HUES64 (cell line): ENCODE measurements around the gene OR2AJ1.
"Not testable (repeated sequence)": the region's sequence is repeated elsewhere in the genome, so short reads cannot be mapped to it uniquely, and the experiment has no call there.

ENCODE experiments used
- H3K27ac ChIP-seq: 2 replicates; pipeline ENCODE4 v1.7.0; 2013; ENCODE audit warnings: low read depth, low read length, inconsistent platforms
- H3K27me3 ChIP-seq: 2 replicates; pipeline ENCODE4 v1.6.1; 2013; ENCODE audit warnings: mild to moderate bottlenecking, low read length; ENCODE audit not compliant: insufficient read depth
- H3K36me3 ChIP-seq: 2 replicates; pipeline ENCODE4 v1.6.1; 2013; ENCODE audit warnings: mild to moderate bottlenecking, low read length; ENCODE audit not compliant: insufficient read depth
- H3K4me1 ChIP-seq: 2 replicates; pipeline ENCODE4 v1.6.1; 2013; ENCODE audit warnings: mild to moderate bottlenecking, low read length, moderate library complexity; ENCODE audit not compliant: insufficient read depth
- H3K4me3 ChIP-seq: 2 replicates; pipeline ENCODE4 v1.5.1; 2013; ENCODE audit warnings: mild to moderate bottlenecking, low read length, moderate library complexity
- H3K9ac ChIP-seq: 2 replicates; pipeline ENCODE4 v1.6.1; 2013; ENCODE audit warnings: mild to moderate bottlenecking, low read depth, low read length
- H3K9me3 ChIP-seq: 2 replicates; pipeline ENCODE4 v1.6.1; 2013; ENCODE audit warnings: low read depth, low read length; ENCODE audit not compliant: insufficient read depth
- WGBS: fragments of 150-250, 120-280 bp; methylation state at CpG from one replicate; pipeline ENCODE4 v1.1.7; 2013; ENCODE audit warnings: missing lambda C conversion rate; 5-methylcytosine and 5-hydroxymethylcytosine counted together

OR2AJ1 gene

GRCh38 chr1:247914941-247915662 lies 9.6 kb upstream of the OR2AJ1 start:
- H3K9ac ChIP-seq: no peak overlapping the region
- no peaks in the 10 kb centered on the region for H3K4me1 ChIP-seq
- peaks cover 97% of the 10 kb centered on the region for H3K9me3 ChIP-seq
- H3K4me3 ChIP-seq: no peak overlapping the region
- H3K27me3 ChIP-seq: no peaks in the 10 kb centered on the region
- H3K36me3 ChIP-seq: no peaks in the 10 kb centered on the region
- WGBS: 54% methylated on average over 4 of the region's 4 CpGs
- no peak overlapping the region for H3K27ac ChIP-seq

DNA sequence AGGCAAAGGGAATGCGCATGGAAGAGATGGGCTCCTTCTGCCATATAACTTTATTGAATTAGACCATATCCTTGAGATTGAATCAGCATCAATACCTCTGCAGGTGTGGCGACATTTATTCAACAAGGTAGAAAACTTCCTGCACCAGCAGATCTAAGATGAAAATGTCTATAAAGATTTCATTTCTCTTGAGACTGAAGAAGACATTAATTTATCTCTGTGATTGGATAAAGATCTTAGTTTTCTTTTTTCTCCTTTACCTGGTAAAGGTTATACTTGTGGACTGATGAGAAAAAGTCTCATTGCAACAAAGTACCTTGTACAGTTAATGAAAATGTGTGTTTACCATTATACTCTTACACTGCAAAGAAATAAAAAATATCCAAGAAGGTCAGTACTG lies 4.7 kb upstream of the OR2AJ1 start, which contains the start of gene OR2T8:
TSS of gene OR2T8 (plus strand) at position 301 of the 400 bp plus-strand sequence. CDS start 766 bp downstream, outside the sequence.
- Histone ChIP-seq H3K9ac (no peak within 1 kb of the TSS), H3K9me3 (peaks cover 91% of the 10 kb centered on the region), H3K27me3 (no peaks in the 10 kb centered on the region), H3K27ac (no peak within 1 kb of the TSS), H3K36me3 (no peaks in the 10 kb centered on the region), H3K4me3 (no peak within 1 kb of the TSS), H3K4me1 (no peaks in the 10 kb centered on the region)
- 90% methylated on average over 2 of the region's 2 CpGs for WGBS

- WGBS: 80% methylated on average over 2 of the region's 3 CpGs
- Histone ChIP-seq H3K36me3 (no peaks in the 10 kb centered on the region), H3K4me3 (no peak overlapping the region), H3K27ac (no peak overlapping the region), H3K27me3 (no peaks in the 10 kb centered on the region), H3K9ac (no peak overlapping the region), H3K9me3 (peaks cover 91% of the 10 kb centered on the region), H3K4me1 (no peaks in the 10 kb centered on the region)
Measured at GRCh38 chr1:247923941-247924340, 748 bp upstream of the OR2AJ1 start.

DNA sequence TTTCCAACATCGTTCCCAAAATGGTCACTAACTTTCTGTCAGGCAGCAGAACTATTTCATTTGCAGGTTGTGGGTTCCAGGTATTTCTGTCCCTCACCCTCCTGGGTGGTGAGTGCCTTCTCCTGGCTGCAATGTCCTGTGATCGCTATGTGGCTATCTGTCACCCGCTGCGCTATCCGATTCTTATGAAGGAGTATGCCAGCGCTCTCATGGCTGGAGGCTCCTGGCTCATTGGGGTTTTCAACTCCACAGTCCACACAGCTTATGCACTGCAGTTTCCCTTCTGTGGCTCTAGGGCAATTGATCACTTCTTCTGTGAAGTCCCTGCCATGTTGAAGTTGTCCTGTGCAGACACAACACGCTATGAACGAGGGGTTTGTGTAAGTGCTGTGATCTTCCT lies 9.3 kb downstream of the OR2AJ1 start:
- peaks cover 90% of the 10 kb centered on the region for H3K9me3 ChIP-seq
- H3K27ac ChIP-seq: no peak overlapping the region
- no peaks in the 10 kb centered on the region for H3K36me3 ChIP-seq
- H3K9ac ChIP-seq: no peak overlapping the region
- no peak overlapping the region for H3K4me3 ChIP-seq
- WGBS: 92% methylated on average over 8 of the region's 8 CpGs
- no peaks in the 10 kb centered on the region for H3K27me3 ChIP-seq
- H3K4me1 ChIP-seq: no peaks in the 10 kb centered on the region

DNA sequence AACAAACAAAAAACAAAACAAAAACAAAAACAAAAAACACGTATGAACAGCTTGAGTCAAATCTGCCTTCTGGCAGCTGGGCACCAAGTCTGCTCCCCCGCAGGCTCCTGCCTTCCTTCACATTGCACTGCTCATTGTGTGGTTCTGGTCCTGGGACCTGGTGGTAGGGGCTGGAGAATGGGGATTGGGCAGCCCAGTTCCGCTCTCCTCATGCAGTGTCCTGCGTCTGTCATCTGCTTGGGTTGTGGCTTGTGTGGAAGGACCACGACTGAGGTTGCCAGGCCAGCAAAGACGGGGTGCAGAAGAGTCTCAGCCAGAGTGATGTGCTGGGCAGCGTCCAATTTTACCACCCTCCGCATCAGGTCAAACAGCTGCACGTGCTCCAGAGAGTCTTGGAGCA lies 11.1 kb downstream of the OR2AJ1 start:
- H3K27me3 ChIP-seq: no peaks in the 10 kb centered on the region
- no peaks in the 10 kb centered on the region for H3K36me3 ChIP-seq
- H3K4me1 ChIP-seq: no peaks in the 10 kb centered on the region
- no peak overlapping the region for H3K4me3 ChIP-seq
- no peak overlapping the region for H3K27ac ChIP-seq
- H3K9me3 ChIP-seq: peaks cover 89% of the 10 kb centered on the region
- WGBS: 85% methylated on average over 9 of the region's 9 CpGs
- H3K9ac ChIP-seq: no peak overlapping the region

GRCh38 chr1:247936415-247936814 lies 11.7 kb downstream of the OR2AJ1 start:
- no peaks in the 10 kb centered on the region for H3K36me3 ChIP-seq

GRCh38 chr1:247936965-247937734 lies 12.5 kb downstream of the OR2AJ1 start:
- H3K9ac ChIP-seq, H3K27ac ChIP-seq, H3K27me3 ChIP-seq, H3K36me3 ChIP-seq, H3K4me1 ChIP-seq: not testable (repeated sequence)
- Histone ChIP-seq H3K4me3 (peak overlapping the region; percentile 38; the same call in 1 of the 2 replicates), H3K9me3 (peaks cover 90% of the 10 kb centered on the region)
- 85% methylated on average over 42 of the region's 44 CpGs for WGBS

More at GRCh38 chr1:247936415-247936814, 11.7 kb downstream of the OR2AJ1 start:
- Histone ChIP-seq H3K4me1 (no peaks in the 10 kb centered on the region), H3K27me3 (no peaks in the 10 kb centered on the region), H3K9ac (no peak overlapping the region), H3K27ac (no peak overlapping the region), H3K4me3 (0 out of 2 replicates have a peak overlapping the region, but pooled peaks have one; percentile 23), H3K9me3 (peaks cover 90% of the 10 kb centered on the region)
- WGBS: 92% methylated on average over 18 of the region's 18 CpGs

- H3K27ac ChIP-seq: no peak overlapping the region
- no peaks in the 10 kb centered on the region for H3K36me3 ChIP-seq
- no peaks in the 10 kb centered on the region for H3K4me1 ChIP-seq
- no peak overlapping the region for H3K9ac ChIP-seq
- H3K27me3 ChIP-seq: no peaks in the 10 kb centered on the region
- 83% methylated on average over 6 of the region's 6 CpGs for WGBS
- no peak overlapping the region for H3K4me3 ChIP-seq
- H3K9me3 ChIP-seq: peaks cover 95% of the 10 kb centered on the region
Measured at GRCh38 chr1:247942624-247943023, 17.9 kb downstream of the OR2AJ1 start.

- Histone ChIP-seq H3K9me3 (peaks cover 88% of the 10 kb centered on the region), H3K27ac (no peak within 1 kb of the TSS), H3K4me3 (no peak within 1 kb of the TSS), H3K36me3 (no peaks in the 10 kb centered on the region), H3K27me3 (no peaks in the 10 kb centered on the region), H3K9ac (no peak within 1 kb of the TSS), H3K4me1 (no peaks in the 10 kb centered on the region)
- WGBS: 89% methylated on average over 3 of the region's 3 CpGs
Measured at GRCh38 chr1:247948558-247948957, 23.9 kb downstream of the OR2AJ1 start, which contains the start of gene OR2L8. TSS of gene OR2L8 (plus strand) at chr1:247948858. CDS start at chr1:247948858, 0 bp downstream.

- H3K4me1 ChIP-seq: no peaks in the 10 kb centered on the region
- H3K9ac ChIP-seq: no peak overlapping the region
- WGBS: 100% methylated on average over 1 of the region's 1 CpG
- H3K4me3 ChIP-seq: no peak overlapping the region
- H3K27me3 ChIP-seq: no peaks in the 10 kb centered on the region
- peaks cover 52% of the 10 kb centered on the region for H3K9me3 ChIP-seq
- H3K27ac ChIP-seq: no peak overlapping the region
- H3K36me3 ChIP-seq: no peaks in the 10 kb centered on the region
Measured at GRCh38 chr1:247953408-247953807, 28.7 kb downstream of the OR2AJ1 start.

DNA sequence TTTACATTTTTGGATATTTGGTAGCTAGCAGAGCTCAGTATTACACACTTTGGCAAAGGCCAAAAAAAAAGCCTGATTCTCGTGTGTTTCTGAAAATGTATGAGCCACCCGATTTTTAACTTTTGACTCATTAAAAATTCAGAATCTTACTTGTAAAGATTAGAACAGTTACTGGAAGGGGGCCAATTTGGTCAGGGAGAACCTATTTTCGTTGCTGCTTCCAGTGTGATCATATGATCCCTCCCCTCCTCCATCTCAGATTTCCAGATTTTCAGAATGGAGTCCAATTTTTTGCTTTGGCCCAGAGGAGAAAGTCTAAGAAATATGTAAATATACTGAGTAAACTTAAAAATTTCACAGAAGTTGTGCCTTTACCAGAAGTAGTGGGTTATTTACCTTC lies 37.1 kb downstream of the OR2AJ1 start:
- 50% methylated on average over 3 of the region's 3 CpGs for WGBS
- Histone ChIP-seq H3K9ac (no peak overlapping the region), H3K4me1 (no peaks in the 10 kb centered on the region), H3K27me3 (no peaks in the 10 kb centered on the region), H3K9me3 (peaks cover 57% of the 10 kb centered on the region), H3K27ac (no peak overlapping the region), H3K36me3 (no peaks in the 10 kb centered on the region), H3K4me3 (no peak overlapping the region)
